Head of caudate nucleus (tissue), 42 donors: ENCODE measurements around the gene PKMYT1.
"Not testable (repeated sequence)": the region's sequence is repeated elsewhere in the genome, so short reads cannot be mapped to it uniquely, and the experiment has no call there.

Experiments
- DNase-seq, 42 donors: peaks; one replicate each; pipeline versions ENCODE4 v3.0.0 to v3.0.0-alpha.2; 2020 to 2021; ENCODE audit warnings: mixed read lengths in 7 of 42
- intact Hi-C: fragments of 100-400 bp; cut with DNase I; formaldehyde crosslinking; loops from one replicate; pipeline ENCODE4 v1.15.0; 2022

The PKMYT1 gene

GRCh38 chr16:2930236-2930635 lies 50.0 kb downstream of the PKMYT1 start:
- intact Hi-C loops: no loop called here
- no peak for DNase-seq

GRCh38 chr16:2929693-2930092 lies 50.6 kb downstream of the PKMYT1 start:
- no peak for DNase-seq
- intact Hi-C loops: loop anchor here (5.0 kb wide), 1 partner anchor 57 kb away; no protein-coding TSS in a partner anchor

- intact Hi-C loops: loop anchor here (5.0 kb wide), 1 partner anchor 56 kb away; no protein-coding TSS in a partner anchor
- no peak for DNase-seq
Measured at GRCh38 chr16:2928796-2929195, 51.5 kb downstream of the PKMYT1 start.

GRCh38 chr16:2928151-2928550 lies 52.1 kb downstream of the PKMYT1 start:
- not testable (repeated sequence) for DNase-seq
- intact Hi-C loops: loop anchor here (5.0 kb wide), 1 partner anchor 56 kb away; no protein-coding TSS in a partner anchor

- DNase-seq: peak; percentile 68 to 95 (median 87)
- intact Hi-C loops: loop anchor here (5.0 kb wide), 1 partner anchor 55 kb away; no protein-coding TSS in a partner anchor
Measured at GRCh38 chr16:2927010-2927646, 53.1 kb downstream of the PKMYT1 start.

GRCh38 chr16:2926650-2926999 lies 53.6 kb downstream of the PKMYT1 start:
- DNase-seq: no peak
- intact Hi-C loops: loop anchor here (5.0 kb wide), 1 partner anchor 54 kb away; no protein-coding TSS in a partner anchor

- no peak for DNase-seq
- intact Hi-C loops: loop anchor here (5.0 kb wide), 1 partner anchor 54 kb away; no protein-coding TSS in a partner anchor
Measured at GRCh38 chr16:2925951-2926649, 54.1 kb downstream of the PKMYT1 start.

- DNase-seq: peak in 1 of 42 donors; percentile 8
- intact Hi-C loops: loop anchor here (5.0 kb wide), 1 partner anchor 53 kb away; no protein-coding TSS in a partner anchor
Measured at GRCh38 chr16:2924901-2925755, 55.1 kb downstream of the PKMYT1 start.

GRCh38 chr16:2923481-2923880 lies 56.8 kb downstream of the PKMYT1 start:
- no peak for DNase-seq
- intact Hi-C loops: no loop called here
